SH-SY5Y (cell line): Measurements from ENCODE around the gene CT45A7.
"Not testable (repeated sequence)": the region's sequence is repeated elsewhere in the genome, so short reads cannot be mapped to it uniquely, and the experiment has no call there.

Experiments used
- GATA2 ChIP-seq: IDR thresholded peaks from 2 replicates; pipeline ENCODE4 v1.6.1; 2011; ENCODE audit warnings: mild to moderate bottlenecking, low read depth, low read length
- GATA3 ChIP-seq: IDR thresholded peaks from 2 replicates; pipeline ENCODE4 v1.6.1; 2011; ENCODE audit warnings: low read depth, mild to moderate bottlenecking, low read length, moderate library complexity

Gene CT45A7, protein sequence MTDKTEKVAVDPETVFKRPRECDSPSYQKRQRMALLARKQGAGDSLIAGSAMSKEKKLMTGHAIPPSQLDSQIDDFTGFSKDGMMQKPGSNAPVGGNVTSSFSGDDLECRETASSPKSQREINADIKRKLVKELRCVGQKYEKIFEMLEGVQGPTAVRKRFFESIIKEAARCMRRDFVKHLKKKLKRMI

DNA sequence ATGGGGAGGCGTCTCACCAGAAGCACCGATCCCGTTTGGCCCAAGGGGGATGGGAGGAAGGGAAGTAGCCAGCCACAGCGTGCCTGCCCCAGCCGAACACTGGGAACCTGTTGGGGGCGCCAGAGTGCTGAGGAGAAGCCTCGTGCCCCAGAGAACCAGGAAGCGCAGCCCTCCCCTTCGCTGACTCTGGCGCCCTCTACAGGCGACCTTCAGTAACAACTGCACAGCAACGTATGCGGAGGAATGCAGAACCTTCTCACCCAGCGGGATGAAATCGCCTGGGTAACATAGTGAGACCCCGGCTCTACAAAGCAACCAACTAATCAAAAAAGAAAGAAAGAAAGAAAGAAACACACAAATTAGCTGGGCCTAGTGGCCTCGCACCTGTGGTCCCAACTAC, at the start of gene CT45A7:
Gene CT45A7 (minus strand): TSS at position 101 of the 400 bp plus-strand sequence. CDS start 3,747 bp downstream, outside the sequence.
- not testable (repeated sequence) for TF ChIP-seq GATA2, GATA3

DNA sequence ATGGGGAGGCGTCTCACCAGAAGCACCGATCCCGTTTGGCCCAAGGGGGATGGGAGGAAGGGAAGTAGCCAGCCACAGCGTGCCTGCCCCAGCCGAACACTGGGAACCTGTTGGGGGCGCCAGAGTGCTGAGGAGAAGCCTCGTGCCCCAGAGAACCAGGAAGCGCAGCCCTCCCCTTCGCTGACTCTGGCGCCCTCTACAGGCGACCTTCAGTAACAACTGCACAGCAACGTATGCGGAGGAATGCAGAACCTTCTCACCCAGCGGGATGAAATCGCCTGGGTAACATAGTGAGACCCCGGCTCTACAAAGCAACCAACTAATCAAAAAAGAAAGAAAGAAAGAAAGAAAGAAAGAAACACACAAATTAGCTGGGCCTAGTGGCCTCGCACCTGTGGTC, 34.6 kb upstream of the CT45A7 start, which contains the start of gene CT45A9:
Gene CT45A9 (minus strand): TSS at position 101 of the 400 bp plus-strand sequence. CDS start 3,751 bp downstream, outside the sequence.
- not testable (repeated sequence) for TF ChIP-seq GATA3, GATA2

DNA sequence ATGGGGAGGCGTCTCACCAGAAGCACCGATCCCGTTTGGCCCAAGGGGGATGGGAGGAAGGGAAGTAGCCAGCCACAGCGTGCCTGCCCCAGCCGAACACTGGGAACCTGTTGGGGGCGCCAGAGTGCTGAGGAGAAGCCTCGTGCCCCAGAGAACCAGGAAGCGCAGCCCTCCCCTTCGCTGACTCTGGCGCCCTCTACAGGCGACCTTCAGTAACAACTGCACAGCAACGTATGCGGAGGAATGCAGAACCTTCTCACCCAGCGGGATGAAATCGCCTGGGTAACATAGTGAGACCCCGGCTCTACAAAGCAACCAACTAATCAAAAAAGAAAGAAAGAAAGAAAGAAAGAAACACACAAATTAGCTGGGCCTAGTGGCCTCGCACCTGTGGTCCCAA, 17.4 kb upstream of the CT45A7 start, which contains the start of gene CT45A8:
Gene CT45A8 (minus strand): TSS at position 101 of the 400 bp plus-strand sequence. CDS start 3,755 bp downstream, outside the sequence.
- not testable (repeated sequence) for TF ChIP-seq GATA3, GATA2

DNA sequence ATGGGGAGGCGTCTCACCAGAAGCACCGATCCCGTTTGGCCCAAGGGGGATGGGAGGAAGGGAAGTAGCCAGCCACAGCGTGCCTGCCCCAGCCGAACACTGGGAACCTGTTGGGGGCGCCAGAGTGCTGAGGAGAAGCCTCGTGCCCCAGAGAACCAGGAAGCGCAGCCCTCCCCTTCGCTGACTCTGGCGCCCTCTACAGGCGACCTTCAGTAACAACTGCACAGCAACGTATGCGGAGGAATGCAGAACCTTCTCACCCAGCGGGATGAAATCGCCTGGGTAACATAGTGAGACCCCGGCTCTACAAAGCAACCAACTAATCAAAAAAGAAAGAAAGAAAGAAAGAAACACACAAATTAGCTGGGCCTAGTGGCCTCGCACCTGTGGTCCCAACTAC, 17.2 kb downstream of the CT45A7 start, which contains the start of gene CT45A2:
Gene CT45A2 (minus strand): TSS at position 101 of the 400 bp plus-strand sequence. CDS start 3,747 bp downstream, outside the sequence.
- TF ChIP-seq GATA3, GATA2: not testable (repeated sequence)

DNA sequence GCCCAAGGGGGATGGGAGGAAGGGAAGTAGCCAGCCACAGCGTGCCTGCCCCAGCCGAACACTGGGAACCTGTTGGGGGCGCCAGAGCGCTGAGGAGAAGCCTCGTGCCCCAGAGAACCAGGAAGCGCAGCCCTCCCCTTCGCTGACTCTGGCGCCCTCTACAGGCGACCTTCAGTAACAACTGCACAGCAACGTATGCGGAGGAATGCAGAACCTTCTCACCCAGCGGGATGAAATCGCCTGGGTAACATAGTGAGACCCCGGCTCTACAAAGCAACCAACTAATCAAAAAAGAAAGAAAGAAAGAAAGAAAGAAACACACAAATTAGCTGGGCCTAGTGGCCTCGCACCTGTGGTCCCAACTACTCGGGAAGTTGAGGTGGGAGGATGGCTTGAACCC, 34.4 kb downstream of the CT45A7 start, which contains the start of gene CT45A6:
Gene CT45A6 (minus strand): TSS at position 101 of the 400 bp plus-strand sequence. CDS start 3,794 bp downstream, outside the sequence.
- not testable (repeated sequence) for TF ChIP-seq GATA3, GATA2

DNA sequence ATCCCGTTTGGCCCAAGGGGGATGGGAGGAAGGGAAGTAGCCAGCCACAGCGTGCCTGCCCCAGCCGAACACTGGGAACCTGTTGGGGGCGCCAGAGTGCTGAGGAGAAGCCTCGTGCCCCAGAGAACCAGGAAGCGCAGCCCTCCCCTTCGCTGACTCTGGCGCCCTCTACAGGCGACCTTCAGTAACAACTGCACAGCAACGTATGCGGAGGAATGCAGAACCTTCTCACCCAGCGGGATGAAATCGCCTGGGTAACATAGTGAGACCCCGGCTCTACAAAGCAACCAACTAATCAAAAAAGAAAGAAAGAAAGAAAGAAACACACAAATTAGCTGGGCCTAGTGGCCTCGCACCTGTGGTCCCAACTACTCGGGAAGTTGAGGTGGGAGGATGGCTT, 51.7 kb downstream of the CT45A7 start, which contains the start of gene CT45A5:
Gene CT45A5 (minus strand): TSS at position 101 of the 400 bp plus-strand sequence. CDS start 3,774 bp downstream, outside the sequence.
- TF ChIP-seq GATA3, GATA2: not testable (repeated sequence)
